NCI-H82 treated with DMSO at 0.1 percent for 48 hours (cell line): ENCODE measurements around the gene COL23A1.
"Not testable (repeated sequence)": the region's sequence is repeated elsewhere in the genome, so short reads cannot be mapped to it uniquely, and the experiment has no call there.

Experiments used
- DNase-seq: peaks from one replicate; lab custom pipeline; 2025; ENCODE audit not compliant: unreplicated experiment; lab: John Stamatoyannopoulos, UW

COL23A1 gene

DNA sequence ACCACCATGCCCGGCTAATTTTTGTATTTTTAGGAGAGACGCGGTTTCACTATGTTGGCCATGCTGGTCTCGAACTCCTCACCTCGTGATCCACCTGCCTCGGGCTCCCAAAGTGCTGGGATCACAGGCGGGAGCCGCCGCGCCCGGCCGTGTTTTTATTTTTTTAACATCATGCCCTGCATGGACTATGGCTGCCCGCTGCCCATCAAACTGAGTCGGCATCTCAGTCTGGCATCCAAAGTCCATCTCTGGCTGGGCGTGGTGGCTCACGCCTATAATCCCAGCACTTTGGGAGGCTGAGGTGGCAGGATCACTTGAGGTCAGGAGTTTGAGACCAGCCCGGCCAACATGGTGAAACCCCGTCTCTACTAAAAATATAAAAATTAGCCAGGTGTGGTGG is 336.6 kb downstream of the COL23A1 start:
- DNase-seq = not testable (repeated sequence)

GRCh38 chr5:178252258-178252657 is 337.9 kb downstream of the COL23A1 start:
- no peak for DNase-seq

- no peak for DNase-seq
Observed at GRCh38 chr5:178250263-178250662, 339.9 kb downstream of the COL23A1 start.

DNA sequence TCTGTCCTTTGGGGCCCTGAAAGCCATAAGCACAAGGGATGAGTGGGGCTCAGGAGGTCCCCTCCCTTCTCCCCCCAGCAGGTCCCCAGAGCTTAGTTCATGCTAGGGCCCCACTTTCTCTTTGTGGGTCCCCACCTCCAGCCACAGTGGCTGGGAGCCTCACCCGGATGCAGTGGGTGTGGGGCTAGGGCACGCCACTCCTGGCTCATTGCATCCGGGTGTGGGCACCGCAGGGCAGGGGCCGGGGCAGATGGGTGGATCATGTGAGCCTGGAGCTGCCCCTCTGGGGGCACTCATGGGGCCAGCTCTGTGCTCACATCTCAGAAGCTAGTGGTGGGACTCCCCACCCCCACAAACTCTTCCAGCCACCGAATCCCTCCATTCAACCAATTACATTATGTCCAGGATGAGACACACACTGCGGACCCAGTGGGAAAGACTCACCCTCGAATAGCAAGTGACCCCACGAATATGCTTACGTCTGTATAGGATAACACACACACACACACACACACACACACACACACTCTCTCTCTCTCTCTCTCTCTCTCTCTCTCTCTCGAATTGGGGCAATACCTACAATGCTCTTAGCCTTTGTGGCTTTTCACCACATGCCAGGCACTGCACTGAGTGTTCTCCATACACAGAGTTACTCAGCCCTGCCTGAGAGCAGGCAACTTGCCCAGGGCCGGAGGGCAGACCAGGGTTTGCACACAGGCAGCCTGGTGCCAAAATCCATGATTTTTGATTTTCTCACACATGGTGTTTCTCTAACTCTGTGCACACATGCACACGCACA is 340.8 kb downstream of the COL23A1 start:
- DNase-seq = no peak

DNA sequence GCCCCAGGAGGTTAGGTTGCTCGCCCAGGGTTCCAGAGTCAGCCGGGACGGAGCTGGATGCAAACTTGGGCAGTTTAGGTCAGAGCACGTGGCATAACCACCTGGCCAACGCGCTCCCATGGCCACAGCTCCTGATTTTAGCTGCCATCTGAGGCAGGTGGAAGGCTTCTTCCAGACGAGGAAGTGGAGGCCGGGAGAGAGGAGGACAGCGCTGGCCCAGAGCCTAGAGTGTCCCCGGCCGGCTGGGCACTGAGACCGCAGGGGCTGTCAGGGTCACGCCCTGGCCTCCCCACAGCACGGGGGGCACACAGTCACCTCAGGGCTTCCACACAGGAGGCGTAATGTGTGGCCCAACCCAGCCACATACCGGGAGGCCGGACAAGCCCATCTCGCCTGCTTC is 341.4 kb downstream of the COL23A1 start:
- DNase-seq = no peak

- DNase-seq = no peak
Observed at GRCh38 chr5:178247481-178248456, 342.4 kb downstream of the COL23A1 start.

GRCh38 chr5:178246624-178247279 is 343.4 kb downstream of the COL23A1 start:
- no peak for DNase-seq

DNA sequence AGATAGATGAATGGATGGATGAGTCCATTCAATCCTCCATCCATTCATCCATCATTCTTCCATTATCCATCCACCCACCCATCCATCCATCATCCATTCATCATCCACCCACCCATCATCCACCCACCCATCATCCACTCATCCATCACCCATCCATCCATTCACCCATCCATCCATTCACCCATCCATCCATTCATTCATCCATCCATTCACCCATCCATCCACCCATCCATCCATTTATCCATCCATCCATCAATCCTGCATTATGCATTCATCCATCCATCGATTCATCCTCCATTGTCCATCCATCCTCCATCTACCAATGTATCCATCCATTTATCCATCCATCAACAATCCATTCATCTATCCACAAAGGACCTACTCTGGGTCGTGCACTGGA is 344.8 kb downstream of the COL23A1 start:
- no peak for DNase-seq

DNA sequence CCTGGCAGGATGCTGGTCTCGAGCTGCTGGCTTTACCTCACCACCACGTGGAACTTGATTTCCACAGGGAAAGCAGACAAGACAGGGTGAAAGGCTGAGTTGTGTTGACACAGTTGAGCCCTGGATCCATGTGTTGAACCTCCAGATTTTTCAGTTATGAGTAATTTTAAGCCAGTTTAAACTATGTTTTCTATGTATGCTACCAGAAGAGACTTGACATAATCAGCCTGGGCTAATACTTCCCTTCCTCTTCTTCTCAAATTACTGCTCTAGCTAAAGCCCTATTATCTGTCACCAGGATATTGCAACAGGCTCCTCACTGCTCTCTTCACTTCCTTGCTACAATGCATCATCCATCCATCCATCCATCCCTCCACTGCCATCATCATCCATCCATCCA is 345.6 kb downstream of the COL23A1 start:
- no peak for DNase-seq

GRCh38 chr5:178242416-178242815 is 347.8 kb downstream of the COL23A1 start:
- no peak for DNase-seq

GRCh38 chr5:178241688-178242231 is 348.4 kb downstream of the COL23A1 start:
- DNase-seq = no peak

DNA sequence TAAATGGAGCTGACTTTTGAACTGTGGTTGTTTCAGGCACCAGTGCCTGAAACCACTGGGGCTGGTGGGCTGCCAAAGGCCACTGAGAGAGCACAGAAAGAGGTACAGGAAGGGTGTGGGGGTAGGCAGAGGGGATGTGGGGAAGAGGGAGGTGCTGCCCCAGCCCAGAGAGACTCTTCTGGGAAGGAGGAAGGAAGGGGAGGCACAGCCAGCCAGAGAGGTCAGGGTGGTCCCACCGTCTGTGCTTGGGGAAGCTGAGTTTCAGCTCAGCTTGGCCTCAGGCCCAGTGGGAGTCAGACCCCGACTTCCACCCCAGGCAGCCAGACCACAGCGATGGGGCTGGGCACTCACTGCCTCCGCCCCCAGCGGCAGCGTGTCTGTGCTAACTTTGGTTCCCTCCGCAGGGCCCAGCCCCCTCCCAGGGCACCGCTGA is 348.9 kb downstream of the COL23A1 start:
- DNase-seq = no peak

- no peak for DNase-seq
Observed at GRCh38 chr5:178240766-178241165, 349.4 kb downstream of the COL23A1 start.

- DNase-seq = no peak
Observed at GRCh38 chr5:178240341-178240741, 349.9 kb downstream of the COL23A1 start.

- not testable (repeated sequence) for DNase-seq
Observed at GRCh38 chr5:178239626-178240301, 350.4 kb downstream of the COL23A1 start.

- no peak for DNase-seq
Observed at GRCh38 chr5:178238711-178239592, 351.2 kb downstream of the COL23A1 start.

DNA sequence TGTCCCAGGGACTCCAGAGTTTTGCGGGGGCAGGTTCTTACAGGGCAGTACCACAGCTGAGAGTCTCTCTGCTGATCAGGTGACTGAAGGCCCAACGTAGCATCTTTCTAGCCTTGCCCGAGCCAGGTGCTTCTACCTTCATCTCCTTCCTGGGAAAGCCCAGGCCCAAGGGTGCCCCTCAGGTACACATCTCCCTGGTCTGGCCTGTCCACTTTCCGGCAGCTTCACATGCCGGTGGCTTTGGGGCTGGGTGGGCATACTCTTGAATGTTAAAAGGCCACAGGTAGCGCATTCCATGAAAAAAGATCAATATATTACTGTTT is 351.9 kb downstream of the COL23A1 start:
- DNase-seq = no peak

DNA sequence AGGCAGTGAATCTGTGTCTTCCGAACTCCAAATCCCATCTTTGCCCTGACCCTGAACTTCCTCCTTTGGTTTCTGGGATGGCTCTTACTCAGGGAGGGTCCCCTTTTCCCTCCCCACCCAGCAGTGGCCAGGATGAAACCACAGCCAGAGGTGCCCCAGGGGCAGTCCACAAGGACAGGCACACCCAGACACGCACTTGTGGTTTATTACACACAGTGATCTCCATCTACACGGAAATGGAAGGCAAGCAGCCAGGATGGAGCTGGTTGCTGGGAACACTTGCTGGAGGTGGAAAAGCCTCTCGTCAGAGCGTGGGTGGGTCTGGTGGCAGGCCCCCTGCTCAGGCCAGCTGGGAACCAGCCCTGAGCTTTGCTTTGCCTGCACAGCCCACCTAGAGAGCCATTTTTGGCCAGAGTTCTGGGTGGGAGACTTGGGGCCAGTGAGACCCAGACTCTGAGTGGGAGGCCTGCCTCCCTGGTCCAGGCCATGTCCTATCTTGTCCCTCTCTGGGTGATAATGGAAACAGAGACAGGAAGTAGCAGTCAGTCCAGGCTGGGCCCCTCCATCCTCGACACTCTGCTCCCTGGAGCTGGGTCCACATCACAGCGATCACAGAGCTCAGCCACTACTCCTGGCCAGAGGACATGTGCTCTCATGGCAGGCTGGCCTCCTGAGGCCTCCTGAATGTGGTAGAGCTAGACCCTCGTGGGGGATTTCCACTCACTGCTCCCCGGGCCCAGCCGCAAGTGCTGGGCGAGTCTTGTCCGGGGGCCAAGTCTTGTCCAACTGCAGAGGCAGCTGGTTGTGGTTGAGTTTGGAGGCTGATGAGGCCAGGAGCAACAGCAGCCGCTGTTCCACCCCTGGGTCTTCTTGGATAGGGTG is 352.5 kb downstream of the COL23A1 start:
- DNase-seq = no peak

- DNase-seq = no peak
Observed at GRCh38 chr5:178236679-178237078, 353.5 kb downstream of the COL23A1 start.
